GM23248 (cell line): ENCODE results near the gene TOX2.

Experiments used
- EZH2 ChIP-seq: fragments of 200-600 bp; sonication (generic); IDR thresholded peaks from 2 replicates; pipeline ENCODE4 v1.6.1; 2018; ENCODE audit warnings: antibody characterized with exemption, mild to moderate bottlenecking; ENCODE audit not compliant: insufficient read depth, poor library complexity, severe bottlenecking
- EZH2phosphoT487 ChIP-seq: fragments of 200-600 bp; sonication (generic); IDR thresholded peaks from 2 replicates; pipeline ENCODE4 v1.6.1; 2018; ENCODE audit warnings: antibody characterized with exemption, moderate library complexity, mild to moderate bottlenecking, low read depth; ENCODE audit not compliant: insufficient read depth

- no peak for TF ChIP-seq EZH2
- no peak for TF ChIP-seq EZH2phosphoT487
Observed at GRCh38 chr20:43938017-43938655, 23.5 kb downstream of the TOX2 start.
